B cell (primary cell): ENCODE results near the gene ZBTB43.

ENCODE experiments used
- CTCF ChIP-seq: fragments of 200-600 bp; IDR thresholded peaks from one replicate; pipeline ENCODE4 v1.8.0; 2022; ENCODE audit warnings: antibody characterized with exemption, mild to moderate bottlenecking
- EZH2 ChIP-seq: IDR thresholded peaks from 2 replicates; pipeline ENCODE4 v1.6.1; 2012; ENCODE audit warnings: borderline replicate concordance, low read depth, mild to moderate bottlenecking, moderate library complexity, low read length; ENCODE audit not compliant: insufficient read depth, poor library complexity, severe bottlenecking

GRCh38 chr9:126853667-126854066, 48.8 kb downstream of the ZBTB43 start:
- TF ChIP-seq CTCF (no peak), EZH2 (no peak)
